SK-N-MC (cell line): ENCODE results near the gene INSR.

Source experiments
- EZH2 ChIP-seq: fragments of 200-600 bp; sonication (generic); IDR thresholded peaks from one replicate; pipeline ENCODE4 v1.6.1; 2017; ENCODE audit warnings: antibody characterized with exemption
- FOXP2 ChIP-seq: optimal IDR thresholded peaks from 2 replicates; pipeline ENCODE3; 2011; ENCODE audit warnings: mild to moderate bottlenecking, moderate library complexity; ENCODE audit not compliant: insufficient read depth; ENCODE audit errors: extremely low read length, control extremely low read depth
- POLR2AphosphoS5 ChIP-seq: IDR thresholded peaks from 2 replicates; pipeline ENCODE4 v1.6.1; 2012; ENCODE audit warnings: mild to moderate bottlenecking, low read depth, low read length, borderline replicate concordance

DNA sequence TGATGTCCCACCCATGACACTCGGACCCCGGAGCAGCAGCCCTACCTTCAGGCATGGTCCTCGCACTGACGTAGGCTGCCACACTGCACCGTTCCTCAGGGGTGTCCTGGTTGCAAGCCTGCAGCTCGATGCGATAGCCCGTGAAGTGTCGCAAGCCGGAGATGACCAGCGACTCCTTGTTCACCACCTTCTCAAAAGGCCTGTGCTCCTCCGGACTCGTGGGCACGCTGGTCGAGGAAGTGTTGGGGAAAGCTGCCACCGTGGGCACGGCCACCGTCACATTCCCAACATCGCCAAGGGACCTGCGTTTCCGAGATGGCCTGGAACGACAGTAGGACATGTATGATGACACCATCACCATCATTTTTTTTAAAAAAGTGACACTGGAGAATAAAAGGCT, 151.4 kb downstream of the INSR start:
- TF ChIP-seq POLR2AphosphoS5, result no peak
- no peak for TF ChIP-seq EZH2
- TF ChIP-seq FOXP2, result no peak
